GM18520 (cell line): Measurements from ENCODE around the gene SEMA6B.
"Not testable (repeated sequence)": the region's sequence is repeated elsewhere in the genome, so short reads cannot be mapped to it uniquely, and the experiment has no call there.

ENCODE experiments used
- ATAC-seq: cut with Tn5 transposase; IDR thresholded peaks from one replicate; pipeline ENCODE4 v1.9.1; 2021; ENCODE audit not compliant: unreplicated experiment

The SEMA6B gene

GRCh38 chr19:4529924-4530522 lies 29.5 kb downstream of the SEMA6B start:
- ATAC-seq: no peak

- no peak for ATAC-seq
Observed at GRCh38 chr19:4528843-4529242, 30.6 kb downstream of the SEMA6B start.

- ATAC-seq: not testable (repeated sequence)
Observed at GRCh38 chr19:4527377-4527776, 32.1 kb downstream of the SEMA6B start.

GRCh38 chr19:4525563-4526002 lies 33.9 kb downstream of the SEMA6B start:
- ATAC-seq: no peak

GRCh38 chr19:4524808-4525562 lies 34.5 kb downstream of the SEMA6B start:
- no peak for ATAC-seq

- no peak for ATAC-seq
Observed at GRCh38 chr19:4523306-4524110, 36.0 kb downstream of the SEMA6B start.

GRCh38 chr19:4522291-4523002 lies 37.0 kb downstream of the SEMA6B start:
- no peak for ATAC-seq

- no peak for ATAC-seq
Observed at GRCh38 chr19:4521888-4522242, 37.6 kb downstream of the SEMA6B start.

GRCh38 chr19:4521170-4521887 lies 38.2 kb downstream of the SEMA6B start:
- ATAC-seq: no peak

GRCh38 chr19:4519521-4520277 lies 39.8 kb downstream of the SEMA6B start:
- no peak for ATAC-seq

GRCh38 chr19:4519172-4519496 lies 40.4 kb downstream of the SEMA6B start:
- no peak for ATAC-seq

GRCh38 chr19:4518345-4519171 lies 40.9 kb downstream of the SEMA6B start, which contains the start of gene PLIN4:
TSS of gene PLIN4 (minus strand) at chr19:4518486. CDS start at chr19:4518272, 214 bp downstream.
- no peak for ATAC-seq

- ATAC-seq: no peak
Observed at GRCh38 chr19:4517451-4518057, 41.9 kb downstream of the SEMA6B start.

GRCh38 chr19:4516939-4517300 lies 42.6 kb downstream of the SEMA6B start:
- ATAC-seq: no peak

GRCh38 chr19:4516199-4516938 lies 43.1 kb downstream of the SEMA6B start:
- ATAC-seq: no peak

GRCh38 chr19:4515732-4516131 lies 43.8 kb downstream of the SEMA6B start:
- ATAC-seq: no peak

- ATAC-seq: no peak
Observed at GRCh38 chr19:4513248-4513647, 46.2 kb downstream of the SEMA6B start.

GRCh38 chr19:4512070-4512469 lies 47.4 kb downstream of the SEMA6B start:
- no peak for ATAC-seq
